MCF 10A (cell line): ENCODE results near the gene MT1E. TPM values are rescaled to one million over a fixed set of nuclear protein-coding genes. Genes with fewer than 3 reads are reported as not detected.
A peak's percentile ranks its signal among the peaks of the same experiment; 100 is the strongest.

Source experiments
- BruUV-seq: library from RNA; stranded (reverse); fragments of 400-500 nt; replicated peaks from 2 replicates; lab custom pipeline; 2021; lab: Mats Ljungman, UMichigan
- CTCF ChIA-PET: fragments of 300-600 bp; sonication (Branson Sonifier 250); formaldehyde crosslinking; extraction: SDS; loops from one replicate; lab custom pipeline; 2021; ENCODE audit warnings: antibody characterized with exemption, inconsistent platforms; lab: Yijun Ruan, JAX
- POLR2A ChIA-PET: fragments of 300-600, 350-650 bp; sonication (Branson Sonifier 250); formaldehyde crosslinking; extraction: SDS; loops from one replicate; lab custom pipeline; 2020; ENCODE audit warnings: antibody characterized with exemption, inconsistent platforms; lab: Yijun Ruan, JAX
- DNase-seq: peaks from one replicate; pipeline ENCODE4 v3.0.0-alpha.2; 2018; ENCODE audit not compliant: unreplicated experiment
- H3K27ac Mint-ChIP-seq: one replicate; pipeline ENCODE4 v1.8.0; 2022; ENCODE audit warnings: mild to moderate bottlenecking, low read depth, mixed read lengths; ENCODE audit not compliant: unreplicated experiment
- H3K27me3 Mint-ChIP-seq: one replicate; pipeline ENCODE4 v1.8.0; 2022; ENCODE audit warnings: mixed read lengths; ENCODE audit not compliant: insufficient read depth, unreplicated experiment
- H3K36me3 Mint-ChIP-seq: one replicate; pipeline ENCODE4 v1.8.0; 2022; ENCODE audit warnings: mild to moderate bottlenecking, moderate library complexity, mixed read lengths; ENCODE audit not compliant: insufficient read depth, unreplicated experiment
- H3K4me1 Mint-ChIP-seq: one replicate; pipeline ENCODE4 v1.8.0; 2022; ENCODE audit warnings: mixed read lengths; ENCODE audit not compliant: insufficient read depth, unreplicated experiment
- H3K4me3 Mint-ChIP-seq: one replicate; pipeline ENCODE4 v1.8.0; 2022; ENCODE audit warnings: mild to moderate bottlenecking, moderate library complexity, mixed read lengths; ENCODE audit not compliant: unreplicated experiment
- H3K9me3 Mint-ChIP-seq: one replicate; pipeline ENCODE4 v1.8.0; 2022; ENCODE audit warnings: mixed read lengths; ENCODE audit not compliant: unreplicated experiment
- intact Hi-C: fragments of 100-400 bp; cut with micrococcal nuclease; formaldehyde crosslinking; loops from 2 replicates; pipeline ENCODE4 v1.14.1; 2022
- total RNA-seq: library from RNA; stranded (reverse); gene quantifications from 2 replicates; pipeline ENCODE4 v1.2.3, GENCODE V29; 2022
- TF ChIP-seq, protein P1 (sequence below): fragments of 200-600 bp; IDR thresholded peaks from one replicate; pipeline ENCODE4 v1.8.0; 2022; ENCODE audit warnings: antibody characterized with exemption, mild to moderate bottlenecking; ENCODE audit not compliant: unreplicated experiment

The MT1E gene
- total RNA-seq, 1 experiment from 2014 or later, result 934 TPM

DNA sequence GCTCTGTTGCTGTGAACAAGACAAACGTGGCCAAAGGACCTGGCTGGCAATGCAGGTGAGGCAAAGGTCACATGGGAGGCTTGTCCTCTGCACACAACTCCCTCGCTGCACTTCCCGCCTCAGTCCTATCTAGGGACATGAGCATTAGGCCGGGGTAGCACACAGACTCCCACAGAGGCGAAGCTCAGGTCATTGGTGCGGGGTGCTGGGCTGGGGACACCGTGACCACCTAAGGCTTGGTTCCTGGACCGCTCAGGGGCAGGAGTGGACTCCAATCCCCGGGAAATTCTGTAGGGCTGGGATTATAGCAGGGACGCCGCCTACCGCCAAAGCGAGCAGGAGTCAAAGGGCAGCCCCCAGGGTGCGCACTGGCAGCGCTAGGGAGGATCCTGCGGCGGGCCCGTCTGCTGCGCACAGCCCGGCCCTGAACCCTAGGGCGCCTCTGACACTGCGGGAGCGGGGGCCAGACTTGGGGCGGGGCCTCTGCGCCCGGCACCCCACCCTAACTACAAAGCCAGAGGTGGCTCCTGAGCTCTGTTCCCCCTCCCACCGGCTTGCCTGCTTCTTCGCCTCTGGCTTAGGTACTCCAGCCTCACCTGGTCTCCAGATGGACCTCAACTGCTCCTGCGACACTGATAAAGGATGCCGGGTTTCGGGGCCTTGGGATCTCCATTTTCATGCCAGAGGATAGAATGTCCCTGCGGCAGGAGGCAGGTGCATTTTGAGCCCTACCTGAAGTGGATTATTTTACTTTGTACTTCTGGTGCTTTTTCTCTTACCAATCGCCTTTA is 22.3 kb downstream of the MT1E start:
- Mint-ChIP-seq H3K27me3 (no peaks in the 10 kb centered on the region), H3K4me1 (peaks cover under 1% of the 10 kb centered on the region), H3K9me3 (no peaks in the 10 kb centered on the region), H3K36me3 (no peaks in the 10 kb centered on the region), H3K4me3 (no peak overlapping the region), H3K27ac (no peak overlapping the region)
- TF ChIP-seq, protein P1, sequence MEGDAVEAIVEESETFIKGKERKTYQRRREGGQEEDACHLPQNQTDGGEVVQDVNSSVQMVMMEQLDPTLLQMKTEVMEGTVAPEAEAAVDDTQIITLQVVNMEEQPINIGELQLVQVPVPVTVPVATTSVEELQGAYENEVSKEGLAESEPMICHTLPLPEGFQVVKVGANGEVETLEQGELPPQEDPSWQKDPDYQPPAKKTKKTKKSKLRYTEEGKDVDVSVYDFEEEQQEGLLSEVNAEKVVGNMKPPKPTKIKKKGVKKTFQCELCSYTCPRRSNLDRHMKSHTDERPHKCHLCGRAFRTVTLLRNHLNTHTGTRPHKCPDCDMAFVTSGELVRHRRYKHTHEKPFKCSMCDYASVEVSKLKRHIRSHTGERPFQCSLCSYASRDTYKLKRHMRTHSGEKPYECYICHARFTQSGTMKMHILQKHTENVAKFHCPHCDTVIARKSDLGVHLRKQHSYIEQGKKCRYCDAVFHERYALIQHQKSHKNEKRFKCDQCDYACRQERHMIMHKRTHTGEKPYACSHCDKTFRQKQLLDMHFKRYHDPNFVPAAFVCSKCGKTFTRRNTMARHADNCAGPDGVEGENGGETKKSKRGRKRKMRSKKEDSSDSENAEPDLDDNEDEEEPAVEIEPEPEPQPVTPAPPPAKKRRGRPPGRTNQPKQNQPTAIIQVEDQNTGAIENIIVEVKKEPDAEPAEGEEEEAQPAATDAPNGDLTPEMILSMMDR, result no peak
- intact Hi-C loops, result no loop called here
- POLR2A ChIA-PET, result interaction anchor here (0.7 to 2.5 kb wide), 3 partner anchors 14 to 39 kb away, joined by 4 to 9 read pairs (median 4); partner anchors contain the start of genes MT1E and MT2A
- BruUV-seq, result no TSS peak
- DNase-seq, result no peak
- CTCF ChIA-PET, result no interaction called here

DNA sequence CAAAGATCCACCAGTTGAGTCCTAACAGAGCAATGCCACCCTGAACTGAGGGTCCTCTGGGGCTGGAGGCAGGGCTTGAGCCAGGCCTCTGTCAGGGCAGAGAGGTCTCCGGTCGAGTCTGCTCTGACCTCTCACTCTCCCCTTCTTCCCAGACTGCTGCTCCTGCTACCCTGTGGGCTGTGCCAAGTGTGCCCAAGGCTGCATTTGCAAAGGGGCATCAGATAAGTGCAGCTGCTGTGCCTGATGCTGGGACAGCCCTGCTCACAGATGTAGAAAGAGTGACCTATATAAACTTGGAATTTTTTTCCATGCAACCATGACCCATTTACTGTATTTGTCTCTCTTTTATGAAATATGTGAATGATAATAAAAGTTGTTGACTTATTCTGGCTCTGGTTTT is 23.7 kb downstream of the MT1E start:
- peaks cover 5% of the 10 kb centered on the region for H3K4me1 Mint-ChIP-seq
- TF ChIP-seq, protein P1, result no peak
- DNase-seq, result no peak
- ChIA-PET CTCF (interaction anchor here (0.6 kb wide), 1 partner anchor 127 kb away, joined by 4 read pairs; no protein-coding TSS in a partner anchor), POLR2A (interaction anchor here (0.7 to 1.7 kb wide), 10 partner anchors 8 to 53 kb away, joined by 3 to 7 read pairs (median 5); partner anchors contain the start of genes MT1E, MT1F and MT2A)
- no TSS peak for BruUV-seq
- intact Hi-C loops, result no loop called here
- no peaks in the 10 kb centered on the region for H3K27me3 Mint-ChIP-seq
- peaks cover 1% of the 10 kb centered on the region for H3K36me3 Mint-ChIP-seq
- no peak overlapping the region for H3K4me3 Mint-ChIP-seq
- no peak overlapping the region for H3K27ac Mint-ChIP-seq
- no peaks in the 10 kb centered on the region for H3K9me3 Mint-ChIP-seq

DNA sequence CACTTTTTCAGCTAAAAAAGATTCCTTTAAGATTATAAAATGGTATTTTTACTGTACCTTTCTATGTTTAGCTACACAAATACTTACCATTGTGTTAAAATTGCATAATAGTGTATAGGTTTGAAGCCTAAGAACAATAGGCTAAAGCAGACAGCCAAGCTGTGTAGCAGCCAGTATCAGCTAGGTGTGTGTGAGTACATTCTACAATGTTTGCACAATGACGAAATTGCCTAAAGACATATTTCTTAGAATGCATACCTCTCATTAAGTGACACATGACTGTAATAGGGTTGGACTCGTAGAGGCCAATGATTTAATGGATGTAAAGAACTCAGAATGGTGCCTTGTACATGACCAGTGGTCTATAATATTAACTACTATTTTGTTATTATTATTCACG is 24.2 kb downstream of the MT1E start:
- ChIA-PET POLR2A (interaction anchor here (0.7 to 1.7 kb wide), 10 partner anchors 8 to 52 kb away, joined by 3 to 7 read pairs (median 5); partner anchors contain the start of genes MT1E, MT1X and MT2A), CTCF (interaction anchor here (0.6 kb wide), 1 partner anchor 127 kb away, joined by 4 read pairs; no protein-coding TSS in a partner anchor)
- Mint-ChIP-seq H3K27ac (no peak overlapping the region), H3K9me3 (no peaks in the 10 kb centered on the region), H3K27me3 (no peaks in the 10 kb centered on the region), H3K36me3 (peaks cover 4% of the 10 kb centered on the region), H3K4me1 (peaks cover 10% of the 10 kb centered on the region), H3K4me3 (no peak overlapping the region)
- DNase-seq, result peak; percentile 90
- no TSS peak for BruUV-seq
- intact Hi-C loops, result loop anchor here (2.0 kb wide), 1 partner anchor 51 kb away; no protein-coding TSS in a partner anchor
- TF ChIP-seq, protein P1, result no peak

DNA sequence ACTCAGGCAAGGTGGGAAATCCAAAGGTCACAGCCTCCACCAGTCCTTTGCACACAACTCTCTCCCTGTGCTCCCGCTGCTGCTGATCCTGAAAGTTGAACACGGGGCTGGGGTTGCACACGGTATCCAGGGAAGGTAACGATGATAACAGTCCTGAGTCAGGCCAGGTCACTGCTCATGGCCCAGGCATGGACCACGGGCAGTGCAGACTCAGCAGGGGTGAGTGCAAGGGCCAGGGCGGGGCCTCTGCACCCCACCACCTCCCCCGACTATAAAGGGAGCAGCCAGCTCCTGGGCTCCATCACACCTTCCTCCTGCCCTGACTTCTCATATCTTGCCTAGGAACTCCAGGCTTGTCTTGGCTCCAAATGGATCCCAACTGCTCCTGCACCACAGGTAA is 26.0 kb downstream of the MT1E start, which contains the start of gene MT1B:
Gene MT1B (plus strand): TSS at position 301 of the 400 bp plus-strand sequence. CDS start 68 bp downstream, at position 369.
- intact Hi-C loops, result loop anchor here (2.0 kb wide), 1 partner anchor 49 kb away; no protein-coding TSS in a partner anchor
- H3K4me3 Mint-ChIP-seq, result no peak within 1 kb of the TSS
- POLR2A ChIA-PET, result interaction anchor here (0.6 to 6.3 kb wide), 2 partner anchors 32 to 43 kb away, joined by 3 to 50 read pairs; partner anchors contain the start of gene MT2A
- CTCF ChIA-PET, result interaction anchor here (0.6 to 1.5 kb wide), 2 partner anchors 50 to 243 kb away, joined by 3 to 5 read pairs; no protein-coding TSS in a partner anchor
- peaks cover 10% of the 10 kb centered on the region for H3K4me1 Mint-ChIP-seq
- peak within 1 kb of the TSS; percentile 46 for H3K27ac Mint-ChIP-seq
- BruUV-seq, result no TSS peak
- H3K27me3 Mint-ChIP-seq, result no peaks in the 10 kb centered on the region
- no peaks in the 10 kb centered on the region for H3K9me3 Mint-ChIP-seq
- DNase-seq, result no peak
- peaks cover 4% of the 10 kb centered on the region for H3K36me3 Mint-ChIP-seq
- TF ChIP-seq, protein P1, result no peak
